HepG2 (cell line): ENCODE results near the gene UBE2L6. TPM values are rescaled to one million over a fixed set of nuclear protein-coding genes. Genes with fewer than 3 reads are reported as not detected.

ENCODE experiments used
- FOXC1 ChIP-seq: sonication (generic); formaldehyde crosslinking; IDR thresholded peaks from 2 replicates; pipeline ENCODE4 v1.8.0; 2022; ENCODE audit warnings: mild to moderate bottlenecking, missing genetic modification reagents, borderline replicate concordance
- HOXA3 ChIP-seq: sonication (generic); formaldehyde crosslinking; IDR thresholded peaks from 2 replicates; pipeline ENCODE4 v1.5.0; 2020; ENCODE audit warnings: missing genetic modification reagents
- HOXA5 ChIP-seq: sonication (generic); formaldehyde crosslinking; IDR thresholded peaks from 2 replicates; pipeline ENCODE4 v1.4.0; 2020; ENCODE audit warnings: missing genetic modification reagents
- HOXD1 ChIP-seq: sonication (generic); formaldehyde crosslinking; IDR thresholded peaks from 2 replicates; pipeline ENCODE4 v1.5.0; 2020; ENCODE audit warnings: missing genetic modification reagents
- IRX3 ChIP-seq: sonication (generic); formaldehyde crosslinking; IDR thresholded peaks from 2 replicates; pipeline ENCODE4 v1.8.1; 2023; ENCODE audit warnings: mild to moderate bottlenecking, low read depth, missing genetic modification reagents, borderline replicate concordance
- MIER3 ChIP-seq: IDR thresholded peaks from 2 replicates; pipeline ENCODE4 v1.6.1; 2016; ENCODE audit warnings: missing compliant biosample characterization, borderline replicate concordance
- NFYB ChIP-seq: sonication (generic); formaldehyde crosslinking; IDR thresholded peaks from 2 replicates; pipeline ENCODE4 v1.4.0; 2020; ENCODE audit warnings: missing genetic modification reagents
- NR1H2 ChIP-seq: sonication (generic); formaldehyde crosslinking; IDR thresholded peaks from 2 replicates; pipeline ENCODE4 v1.8.1; 2022; ENCODE audit warnings: low read depth, missing genetic modification reagents, borderline replicate concordance
- NRL ChIP-seq: sonication (generic); formaldehyde crosslinking; IDR thresholded peaks from 2 replicates; pipeline ENCODE4 v1.5.0; 2020; ENCODE audit warnings: missing genetic modification reagents, mild to moderate bottlenecking, moderate library complexity, borderline replicate concordance
- PAXIP1 ChIP-seq: sonication (generic); formaldehyde crosslinking; conservative IDR thresholded peaks from 2 replicates; pipeline ENCODE4 v1.4.0; 2020; ENCODE audit warnings: mild to moderate bottlenecking, missing genetic modification reagents, moderate library complexity
- REXO4 ChIP-seq: sonication (generic); formaldehyde crosslinking; IDR thresholded peaks from 2 replicates; pipeline ENCODE4 v1.8.0; 2022; ENCODE audit warnings: missing genetic modification reagents, mild to moderate bottlenecking, borderline replicate concordance
- SALL2 ChIP-seq: sonication (generic); formaldehyde crosslinking; IDR thresholded peaks from 2 replicates; pipeline ENCODE4 v1.8.1; 2023; ENCODE audit warnings: mild to moderate bottlenecking, missing genetic modification reagents, inconsistent platforms
- U2AF2 ChIP-seq: fragments of 200-400 bp; formaldehyde crosslinking; IDR thresholded peaks from 2 replicates; pipeline ENCODE4 v1.6.1; 2017; ENCODE audit warnings: low read depth, mild to moderate bottlenecking, low read length
- ZBTB33 ChIP-seq: sonication (generic); formaldehyde crosslinking; IDR thresholded peaks from 2 replicates; pipeline ENCODE4 v1.4.0; 2020; ENCODE audit warnings: missing genetic modification reagents
- ZNF441 ChIP-seq: sonication (generic); formaldehyde crosslinking; IDR thresholded peaks from 2 replicates; pipeline ENCODE4 v1.7.0; 2021; ENCODE audit warnings: missing genetic modification reagents, borderline replicate concordance
- ZNF547 ChIP-seq: sonication (generic); formaldehyde crosslinking; IDR thresholded peaks from 2 replicates; pipeline ENCODE4 v1.5.1; 2020; ENCODE audit warnings: mild to moderate bottlenecking, missing genetic modification reagents
- ZNF572 ChIP-seq: sonication (generic); formaldehyde crosslinking; IDR thresholded peaks from 2 replicates; pipeline ENCODE4 v1.5.1; 2020; ENCODE audit warnings: mild to moderate bottlenecking, missing genetic modification reagents
- ZNF619 ChIP-seq: sonication (generic); formaldehyde crosslinking; IDR thresholded peaks from 2 replicates; pipeline ENCODE4 v1.4.0; 2020; ENCODE audit warnings: mild to moderate bottlenecking, missing genetic modification reagents
- ZNF777 ChIP-seq: sonication (generic); formaldehyde crosslinking; IDR thresholded peaks from 2 replicates; pipeline ENCODE4 v1.4.0; 2020; ENCODE audit warnings: missing genetic modification reagents
- polyA plus RNA-seq, 8 experiments: library from polyadenylated mRNA; depleted of rRNA in 3 of 8; stranded (reverse) in 7 of 8; unstranded in 1 of 8; fragments of >200 nt; fragmentation: Illumina TruSeq in 4 of 8; extraction: Trizol in 4 of 8; gene quantifications; 2 replicates each; pipeline versions ENCODE4 v1.2.1 to v1.2.3, GENCODE V29; 2011 to 2016; ENCODE audit warnings: low read depth in 4 of 8, missing spikeins in 1 of 8, mixed read lengths in 1 of 8; ENCODE audit not compliant: insufficient read depth in 1 of 8
- total RNA-seq, 5 experiments: library from RNA; depleted of rRNA; stranded (reverse); fragments of >200 nt; fragmentation: Illumina TruSeq; extraction: Trizol; gene quantifications; 2 replicates each; pipeline ENCODE4 v1.2.3, GENCODE V29; 2016; ENCODE audit warnings: low read depth in 1 of 5
- TF ChIP-seq, protein P1 (sequence below): sonication (generic); formaldehyde crosslinking; IDR thresholded peaks from 2 replicates; pipeline ENCODE4 v1.4.0; 2020; ENCODE audit warnings: missing genetic modification reagents
- TF ChIP-seq, protein P2 (sequence below): sonication (generic); formaldehyde crosslinking; IDR thresholded peaks from 2 replicates; pipeline ENCODE4 v1.5.0; 2020; ENCODE audit warnings: missing genetic modification reagents

UBE2L6 gene
- total and polyA plus RNA-seq, 2 of the 13 experiments (the other 11 are each of a cell fraction or from before 2014, with no cell fraction given): 30.3 to 30.4 TPM

DNA sequence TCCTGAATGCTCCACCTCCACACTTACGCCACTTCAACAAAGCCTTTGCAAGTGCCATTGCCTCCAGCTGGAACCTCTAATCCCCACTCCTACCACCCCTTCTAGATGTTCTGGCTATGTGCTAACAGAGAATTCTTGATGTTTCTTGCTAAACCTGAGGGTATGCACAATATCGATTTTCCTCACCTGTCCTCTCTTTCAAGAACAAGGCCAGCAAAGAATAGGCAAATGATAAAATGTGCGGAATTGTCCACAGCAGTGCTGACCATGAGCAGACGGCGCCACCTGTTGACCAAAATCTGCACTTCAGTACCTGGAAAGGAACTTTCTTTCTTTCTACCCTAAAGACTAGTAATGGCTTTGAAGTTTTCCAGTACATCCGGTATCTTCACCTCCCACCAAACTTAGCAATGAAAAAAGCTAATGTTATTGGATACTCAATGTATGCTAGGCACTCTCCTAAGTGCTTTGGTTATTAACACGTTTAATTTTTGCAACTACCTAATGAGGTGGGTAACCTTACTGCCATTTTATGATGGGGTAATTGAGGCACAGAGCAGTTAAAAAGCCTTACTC is 40.3 kb downstream of the UBE2L6 start (continued):
- TF ChIP-seq NRL (no peak), SALL2 (CRISPR knock-in tag) (0 out of 2 replicates have a peak, but pooled peaks have one; percentile 31), NR1H2 (no peak), HOXD1 (no peak), FOXC1 (no peak), ZNF619 (CRISPR knock-in tag) (no peak), ZBTB33 (CRISPR knock-in tag) (no peak), ZNF441 (CRISPR knock-in tag) (no peak), ZNF547 (no peak), HOXA5 (CRISPR knock-in tag) (peak; percentile 86), MIER3 (CRISPR knock-in tag) (0 out of 2 replicates have a peak, but pooled peaks have one; percentile 27), ZNF777 (CRISPR knock-in tag) (no peak), REXO4 (CRISPR knock-in tag) (no peak), NFYB (CRISPR knock-in tag) (no peak), PAXIP1 (CRISPR knock-in tag) (0 out of 2 replicates have a peak, but pooled peaks have one; percentile 23), U2AF2 (no peak), IRX3 (CRISPR knock-in tag) (no peak), HOXA3 (CRISPR knock-in tag) (peak; percentile 29; the same call in 1 of the 2 replicates), ZNF572 (no peak)
- TF ChIP-seq, protein P1, sequence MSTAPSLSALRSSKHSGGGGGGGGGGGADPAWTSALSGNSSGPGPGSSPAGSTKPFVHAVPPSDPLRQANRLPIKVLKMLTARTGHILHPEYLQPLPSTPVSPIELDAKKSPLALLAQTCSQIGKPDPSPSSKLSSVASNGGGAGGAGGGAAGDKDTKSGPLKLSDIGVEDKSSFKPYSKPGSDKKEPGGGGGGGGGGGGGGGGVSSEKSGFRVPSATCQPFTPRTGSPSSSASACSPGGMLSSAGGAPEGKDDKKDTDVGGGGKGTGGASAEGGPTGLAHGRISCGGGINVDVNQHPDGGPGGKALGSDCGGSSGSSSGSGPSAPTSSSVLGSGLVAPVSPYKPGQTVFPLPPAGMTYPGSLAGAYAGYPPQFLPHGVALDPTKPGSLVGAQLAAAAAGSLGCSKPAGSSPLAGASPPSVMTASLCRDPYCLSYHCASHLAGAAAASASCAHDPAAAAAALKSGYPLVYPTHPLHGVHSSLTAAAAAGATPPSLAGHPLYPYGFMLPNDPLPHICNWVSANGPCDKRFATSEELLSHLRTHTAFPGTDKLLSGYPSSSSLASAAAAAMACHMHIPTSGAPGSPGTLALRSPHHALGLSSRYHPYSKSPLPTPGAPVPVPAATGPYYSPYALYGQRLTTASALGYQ (CRISPR knock-in tag): no peak
- TF ChIP-seq, protein P2, sequence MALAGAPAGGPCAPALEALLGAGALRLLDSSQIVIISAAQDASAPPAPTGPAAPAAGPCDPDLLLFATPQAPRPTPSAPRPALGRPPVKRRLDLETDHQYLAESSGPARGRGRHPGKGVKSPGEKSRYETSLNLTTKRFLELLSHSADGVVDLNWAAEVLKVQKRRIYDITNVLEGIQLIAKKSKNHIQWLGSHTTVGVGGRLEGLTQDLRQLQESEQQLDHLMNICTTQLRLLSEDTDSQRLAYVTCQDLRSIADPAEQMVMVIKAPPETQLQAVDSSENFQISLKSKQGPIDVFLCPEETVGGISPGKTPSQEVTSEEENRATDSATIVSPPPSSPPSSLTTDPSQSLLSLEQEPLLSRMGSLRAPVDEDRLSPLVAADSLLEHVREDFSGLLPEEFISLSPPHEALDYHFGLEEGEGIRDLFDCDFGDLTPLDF (CRISPR knock-in tag): no peak
